GM18870 (cell line): ENCODE data around the gene DMD.
"Not testable (repeated sequence)": the region's sequence is repeated elsewhere in the genome, so short reads cannot be mapped to it uniquely, and the experiment has no call there.

Experiments used
- ATAC-seq: cut with Tn5 transposase; IDR thresholded peaks from one replicate; pipeline ENCODE4 v1.9.1; 2021; ENCODE audit warnings: moderate library complexity; ENCODE audit not compliant: unreplicated experiment

The DMD gene

GRCh38 chrX:32644476-32645245, 566.7 kb downstream of the DMD start:
- ATAC-seq: no peak

GRCh38 chrX:32642283-32642682, 569.1 kb downstream of the DMD start:
- no peak for ATAC-seq

- ATAC-seq: no peak
Observed at GRCh38 chrX:32618154-32618553, 593.2 kb downstream of the DMD start.

- ATAC-seq: no peak
Observed at GRCh38 chrX:32614707-32615106, 596.6 kb downstream of the DMD start.

- ATAC-seq: no peak
Observed at GRCh38 chrX:32599156-32599555, 612.2 kb downstream of the DMD start.

- no peak for ATAC-seq
Observed at GRCh38 chrX:32598707-32599106, 612.6 kb downstream of the DMD start.

GRCh38 chrX:32597777-32598176, 613.6 kb downstream of the DMD start:
- ATAC-seq: no peak

- ATAC-seq: no peak
Observed at GRCh38 chrX:32592786-32593185, 618.6 kb downstream of the DMD start.

GRCh38 chrX:32591589-32591988, 619.8 kb downstream of the DMD start:
- no peak for ATAC-seq

- ATAC-seq: no peak
Observed at GRCh38 chrX:32582729-32583128, 628.6 kb downstream of the DMD start.

- ATAC-seq: no peak
Observed at GRCh38 chrX:32576885-32577284, 634.5 kb downstream of the DMD start.

- ATAC-seq: no peak
Observed at GRCh38 chrX:32572644-32573043, 638.7 kb downstream of the DMD start.

GRCh38 chrX:32571579-32571978, 639.8 kb downstream of the DMD start:
- ATAC-seq: no peak

- no peak for ATAC-seq
Observed at GRCh38 chrX:32562261-32562660, 649.1 kb downstream of the DMD start.

- ATAC-seq: no peak
Observed at GRCh38 chrX:32545101-32545500, 666.2 kb downstream of the DMD start.

- ATAC-seq: no peak
Observed at GRCh38 chrX:32538554-32538953, 672.8 kb downstream of the DMD start.

- ATAC-seq: peak; percentile 97
Observed at GRCh38 chrX:32533848-32534247, 677.5 kb downstream of the DMD start.

- ATAC-seq: no peak
Observed at GRCh38 chrX:32532262-32532661, 679.1 kb downstream of the DMD start.

- no peak for ATAC-seq
Observed at GRCh38 chrX:32530802-32531403, 680.4 kb downstream of the DMD start.

- not testable (repeated sequence) for ATAC-seq
Observed at GRCh38 chrX:32528451-32528850, 682.9 kb downstream of the DMD start.

- ATAC-seq: no peak
Observed at GRCh38 chrX:32525234-32525633, 686.1 kb downstream of the DMD start.

- no peak for ATAC-seq
Observed at GRCh38 chrX:32524385-32524784, 687.0 kb downstream of the DMD start.

GRCh38 chrX:32520789-32521188, 690.6 kb downstream of the DMD start:
- no peak for ATAC-seq
